Glomerular endothelial cell (primary cell): Measurements from ENCODE around the gene SPG11. TPM values are rescaled to one million over a fixed set of nuclear protein-coding genes. Genes with fewer than 3 reads are reported as not detected.
"Not testable (repeated sequence)": the region's sequence is repeated elsewhere in the genome, so short reads cannot be mapped to it uniquely, and the experiment has no call there.

Experiments
- DNase-seq: peaks from one replicate; pipeline ENCODE4 v3.0.0-alpha.2; 2011; ENCODE audit warnings: low read depth, low spot score; ENCODE audit errors: extremely low read depth
- total RNA-seq: library from RNA; depleted of rRNA; stranded (reverse); fragments of >200 nt; gene quantifications from 2 replicates; pipeline ENCODE4 v1.2.3, GENCODE V29; 2015

SPG11 gene
- total RNA-seq, 1 donor from 2014 or later = 43.3 TPM

DNA sequence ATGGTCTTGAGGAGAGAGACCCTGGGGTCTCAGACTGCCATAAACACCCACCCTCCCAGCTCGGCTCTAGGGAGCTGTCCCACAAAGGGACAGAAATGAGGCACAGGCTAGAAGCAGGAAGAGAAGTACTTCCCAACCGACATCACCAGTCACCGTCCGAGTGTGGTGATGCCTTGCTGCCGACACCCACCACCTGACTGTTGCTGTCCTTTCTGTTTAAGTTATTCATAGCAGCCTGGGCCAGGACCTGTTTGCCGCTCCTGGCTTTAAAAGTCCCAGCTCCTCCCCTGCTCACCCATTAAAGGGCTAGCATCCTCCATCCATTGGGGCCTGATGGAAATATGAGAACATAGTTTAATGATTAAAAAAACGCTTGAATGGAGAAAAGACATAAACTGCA, 13.2 kb upstream of the SPG11 start:
- no peak for DNase-seq

DNA sequence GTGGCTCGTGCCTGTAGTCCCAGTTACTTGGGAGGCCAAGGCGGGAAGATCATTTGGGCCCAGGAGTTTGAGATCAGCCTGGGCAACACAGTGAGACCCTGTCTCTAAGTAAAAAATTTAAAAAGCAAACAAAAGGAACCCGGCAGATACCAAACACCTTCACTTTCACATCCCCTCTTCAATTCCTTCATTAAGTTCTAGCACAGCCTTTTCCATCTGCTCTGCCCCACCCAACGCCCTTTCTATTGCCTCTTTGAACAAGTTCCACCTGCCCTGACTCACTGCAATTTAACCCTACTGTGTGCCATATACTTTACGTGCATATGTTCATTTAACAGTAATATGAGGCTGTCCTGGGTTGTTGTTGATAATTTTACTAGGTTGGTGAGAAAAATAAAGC, 12.4 kb upstream of the SPG11 start:
- no peak for DNase-seq

DNA sequence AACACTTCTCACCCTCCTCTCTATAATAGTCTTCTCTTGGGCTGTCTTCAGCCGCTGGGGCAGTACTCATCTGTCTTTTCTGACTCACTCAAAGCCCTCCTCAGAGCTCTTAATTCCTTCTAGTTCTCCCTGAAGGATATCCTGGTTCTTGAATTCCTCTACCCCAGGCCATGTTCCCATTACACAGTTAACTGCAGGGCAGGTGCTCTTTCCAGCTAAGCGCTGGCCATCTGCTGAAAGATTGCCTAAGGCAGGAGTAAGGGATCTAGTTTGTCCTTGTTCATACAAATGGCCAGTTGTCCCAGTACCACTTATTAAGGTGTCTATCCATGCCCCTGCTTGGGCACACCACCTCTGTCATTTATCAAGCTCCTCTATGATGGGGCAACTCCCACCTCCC, 10.2 kb upstream of the SPG11 start:
- DNase-seq = no peak

DNA sequence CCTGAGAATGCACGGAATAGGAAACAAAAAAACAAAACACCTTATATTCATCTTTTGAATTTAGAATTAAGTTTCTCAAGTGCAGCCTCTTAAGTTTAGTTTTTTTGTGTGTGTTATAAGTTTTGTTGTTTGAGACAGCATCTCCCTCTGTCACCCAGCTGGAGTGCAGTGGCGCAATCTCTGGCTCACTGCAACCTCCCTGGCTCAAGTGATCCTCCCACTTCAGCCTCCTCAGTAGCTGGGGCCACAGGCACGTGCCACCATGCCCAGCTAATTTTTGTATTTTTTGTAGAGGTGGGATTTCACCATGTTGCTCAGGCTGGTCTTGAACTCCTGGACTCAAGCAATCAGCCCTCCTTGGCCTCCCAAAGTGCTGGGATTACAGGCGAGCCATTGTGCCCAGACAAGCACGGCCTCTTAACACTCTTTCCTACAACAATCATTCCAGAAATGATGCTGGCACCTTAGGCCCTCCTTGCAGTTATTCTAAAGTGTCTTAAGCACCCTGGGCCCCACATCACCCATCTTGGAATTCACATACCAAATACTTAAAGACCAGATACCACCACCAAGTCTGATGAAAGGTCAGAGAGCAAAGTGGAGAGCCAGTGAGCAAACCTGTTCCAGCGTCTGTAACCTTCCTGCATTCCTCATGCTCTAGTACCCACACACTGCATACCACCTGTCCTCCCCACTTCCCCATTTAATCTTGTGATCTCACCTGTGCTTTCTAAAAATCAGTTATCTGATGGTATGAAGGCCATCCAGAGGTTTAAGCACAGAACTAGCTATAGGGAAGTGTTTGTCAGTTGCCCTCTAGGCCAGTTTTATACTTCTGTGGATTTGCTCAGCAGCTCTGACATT, 6.9 kb upstream of the SPG11 start:
- no peak for DNase-seq

DNA sequence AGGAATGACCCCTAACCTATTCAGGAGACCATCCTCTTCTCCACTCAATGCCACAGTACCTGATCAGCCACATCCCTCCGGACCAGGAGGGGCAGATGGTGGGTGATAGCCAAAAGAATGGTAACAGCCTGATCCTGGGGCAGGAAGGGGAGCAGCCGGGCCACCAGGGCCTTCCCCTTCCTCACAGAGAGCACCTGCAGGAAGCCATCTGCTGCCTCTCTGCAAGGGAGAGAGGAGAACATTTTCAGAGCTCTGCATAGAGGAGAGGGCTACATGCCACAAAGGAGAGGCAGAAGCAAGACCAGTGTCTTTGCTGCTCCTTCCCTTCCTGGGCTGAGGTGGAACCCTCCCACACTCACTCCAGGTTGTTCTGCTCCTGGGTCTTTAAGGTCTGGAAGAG, 5.5 kb upstream of the SPG11 start:
- no peak for DNase-seq

DNA sequence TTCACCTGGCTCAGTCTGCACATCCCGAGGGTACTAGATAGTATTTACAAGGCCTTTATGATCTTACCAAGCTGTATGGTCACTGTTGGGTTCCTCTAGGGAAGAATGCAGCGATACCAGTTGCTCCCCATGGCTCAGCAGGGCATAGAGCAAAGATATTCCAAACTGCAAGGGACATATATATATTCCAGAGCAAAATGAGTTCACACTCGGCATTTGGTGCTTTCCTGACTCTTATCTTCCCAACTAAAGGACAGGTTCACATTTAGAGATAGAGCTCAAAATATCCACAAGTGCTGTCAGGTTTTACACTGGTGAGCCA, 3.5 kb upstream of the SPG11 start:
- no peak for DNase-seq

DNA sequence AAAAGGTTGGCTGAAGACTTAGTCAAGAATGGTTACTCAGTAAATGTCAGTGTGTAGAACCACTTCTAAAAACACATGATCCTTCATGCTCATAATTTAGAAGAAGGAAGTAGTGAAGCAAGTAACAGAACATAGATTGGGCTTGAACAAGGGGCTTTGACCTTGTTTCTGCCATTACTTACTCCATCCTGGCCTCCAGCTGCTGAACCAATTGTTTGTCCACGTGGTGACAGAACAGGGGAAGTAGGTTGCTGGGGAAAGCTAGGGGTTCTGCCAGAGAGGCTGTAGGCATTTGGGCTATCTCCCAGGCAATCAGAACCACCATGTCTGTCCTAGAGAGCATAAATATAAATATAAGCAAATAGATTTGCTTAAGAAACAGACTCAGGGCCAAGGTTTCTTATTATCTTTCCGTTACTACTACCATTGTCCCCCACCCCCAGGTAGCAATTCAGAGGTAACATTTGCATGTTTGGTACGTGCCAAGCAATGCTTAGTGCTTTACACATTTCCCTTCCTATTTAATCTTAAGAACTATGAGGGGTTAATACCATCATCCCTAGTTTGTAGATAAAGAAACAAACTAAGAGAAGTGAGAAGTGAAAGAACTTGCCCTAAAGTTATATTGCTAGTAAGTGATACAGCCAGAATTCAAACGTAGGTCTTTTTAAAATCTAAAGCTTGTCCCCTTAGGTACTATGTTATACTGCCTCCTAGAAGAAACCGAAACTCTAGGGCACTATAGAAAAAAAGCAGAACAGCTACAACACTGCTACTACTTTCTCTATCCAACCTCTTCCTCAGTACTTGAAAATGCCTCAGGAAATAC, 3.0 kb upstream of the SPG11 start:
- no peak for DNase-seq

DNA sequence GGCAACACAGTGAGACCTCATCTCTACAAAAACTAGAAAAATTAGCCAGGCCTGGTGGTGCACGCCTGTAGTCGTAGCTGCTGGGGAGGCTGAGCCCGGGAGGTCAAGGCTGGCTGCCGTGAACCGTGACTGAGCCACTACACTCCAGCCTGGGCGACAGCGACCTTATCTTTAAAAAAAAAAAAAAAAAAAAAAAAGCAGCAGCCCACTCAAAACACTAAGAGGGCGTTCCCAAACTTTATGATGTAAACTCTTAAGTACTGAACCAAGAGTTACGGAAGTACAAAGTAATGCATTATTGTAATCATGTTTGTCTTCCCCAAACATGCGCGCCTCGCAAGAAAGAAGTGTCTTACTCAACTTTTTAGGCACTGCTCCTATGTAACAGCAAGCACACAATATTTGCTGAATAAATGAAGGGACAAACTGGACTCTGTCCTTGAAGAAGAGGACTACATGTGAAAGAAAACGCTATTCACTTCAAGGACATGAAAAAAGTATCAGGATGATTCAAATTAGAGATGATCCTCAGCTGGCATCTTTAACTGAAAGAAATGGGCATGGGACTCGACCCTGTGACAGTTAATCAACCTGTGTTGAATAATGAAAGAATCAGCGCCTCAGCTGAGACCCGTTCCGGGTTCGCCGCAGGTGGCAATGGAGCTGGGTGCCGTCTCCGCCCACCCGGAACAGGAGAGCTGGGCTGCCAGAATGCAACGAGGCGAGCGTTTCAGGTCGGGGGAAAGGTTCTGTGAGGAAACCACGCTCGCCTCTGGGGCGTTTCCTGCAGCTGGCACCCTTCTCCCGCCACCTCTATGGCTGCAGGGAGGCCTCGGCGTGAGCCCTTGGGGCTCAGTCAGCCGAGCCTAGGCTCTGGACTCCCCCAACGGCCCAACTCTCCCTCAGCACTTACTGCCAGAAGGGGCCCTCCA, 718 bp downstream of the SPG11 start:
- no peak for DNase-seq

DNA sequence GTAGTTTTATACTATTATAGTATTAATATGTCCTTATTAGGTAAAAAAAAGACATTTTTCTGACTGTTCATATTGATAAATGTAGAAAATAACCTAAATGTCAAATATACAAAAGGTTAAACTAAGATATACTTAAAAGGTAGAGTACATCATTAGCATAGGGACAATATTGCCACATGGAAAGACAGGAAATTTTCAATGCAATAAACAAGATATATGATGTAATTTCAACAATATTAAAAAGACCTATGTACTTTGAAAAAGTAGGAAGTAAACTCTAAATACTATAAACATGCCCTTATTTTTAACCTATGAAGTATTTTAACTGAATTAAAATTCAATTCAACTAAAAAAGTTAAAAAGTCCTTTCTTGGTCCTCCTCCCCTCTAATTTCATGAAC, 1.9 kb downstream of the SPG11 start:
- DNase-seq = no peak

DNA sequence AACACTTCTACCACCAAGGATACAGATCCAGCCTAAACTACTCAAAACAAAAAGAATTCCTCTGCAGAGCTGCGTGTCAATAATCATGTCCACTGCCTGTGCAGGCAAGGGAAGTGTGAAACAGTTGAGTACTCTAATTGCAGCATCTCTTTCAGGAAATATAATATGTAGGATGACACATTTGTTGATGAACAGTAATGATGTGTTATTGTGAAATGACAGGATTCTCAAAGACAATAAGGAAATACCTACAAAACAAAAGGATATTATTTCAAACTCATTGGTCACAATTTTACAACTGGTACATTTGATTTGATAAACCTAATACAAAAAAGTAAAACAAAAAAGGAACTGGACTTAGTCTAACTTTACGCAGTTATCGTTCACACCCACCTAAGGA, 4.4 kb downstream of the SPG11 start:
- DNase-seq = no peak

DNA sequence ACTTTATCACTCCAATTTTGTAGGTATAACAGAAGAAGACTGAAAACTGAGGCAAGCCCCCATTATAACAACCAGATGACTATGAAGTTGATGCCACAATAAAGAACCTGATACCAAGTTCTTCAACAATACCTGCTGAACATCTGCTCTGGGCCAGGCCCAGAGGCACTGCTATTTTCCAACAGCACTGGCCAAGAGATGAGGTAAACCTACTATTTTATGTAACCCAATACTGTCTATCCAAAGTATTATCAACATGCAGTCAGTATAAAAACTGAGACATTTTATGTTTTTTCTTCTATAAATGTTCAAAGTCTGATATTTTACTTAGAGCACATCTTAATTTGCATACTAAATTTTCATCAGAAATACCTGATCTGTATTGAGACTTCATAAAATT, 6.1 kb downstream of the SPG11 start:
- no peak for DNase-seq

DNA sequence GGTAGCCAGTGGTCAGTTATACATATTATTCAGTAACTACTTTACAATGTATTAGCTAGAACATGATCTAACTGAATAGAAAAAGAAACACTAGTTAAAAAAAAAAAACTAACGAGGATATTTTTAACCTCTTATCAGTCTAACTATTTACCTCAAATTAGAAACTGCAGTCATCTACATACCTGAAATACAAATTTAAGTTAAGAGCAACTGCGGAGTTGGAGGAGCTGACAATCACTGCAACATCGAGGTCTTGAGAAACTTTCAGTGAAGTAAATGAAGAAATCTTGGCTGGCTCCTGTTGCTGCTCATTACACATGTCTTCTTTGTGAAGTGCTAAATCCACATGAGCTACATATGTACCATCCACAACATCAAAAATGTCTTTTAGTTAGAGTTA, 6.5 kb downstream of the SPG11 start:
- DNase-seq = no peak

DNA sequence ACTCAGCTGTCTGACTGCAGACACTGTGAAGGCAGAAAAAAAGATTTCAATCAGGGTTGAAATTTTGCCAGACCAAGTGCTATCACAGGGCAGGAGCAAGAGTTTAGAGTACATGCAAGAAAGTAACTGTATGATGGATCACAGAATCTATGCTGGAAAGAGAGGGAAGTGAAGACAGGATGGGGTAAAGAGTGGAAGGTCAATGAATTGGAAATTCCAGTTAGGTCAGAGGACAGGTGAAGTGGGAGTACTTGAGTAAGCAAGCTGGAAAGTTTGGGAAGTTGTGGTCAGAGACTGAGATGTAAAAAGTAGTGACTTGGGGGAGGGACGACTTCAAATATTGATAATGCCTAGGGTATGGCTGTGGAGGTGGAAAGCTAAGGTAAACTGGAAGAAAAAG, 7.2 kb downstream of the SPG11 start:
- DNase-seq = no peak

DNA sequence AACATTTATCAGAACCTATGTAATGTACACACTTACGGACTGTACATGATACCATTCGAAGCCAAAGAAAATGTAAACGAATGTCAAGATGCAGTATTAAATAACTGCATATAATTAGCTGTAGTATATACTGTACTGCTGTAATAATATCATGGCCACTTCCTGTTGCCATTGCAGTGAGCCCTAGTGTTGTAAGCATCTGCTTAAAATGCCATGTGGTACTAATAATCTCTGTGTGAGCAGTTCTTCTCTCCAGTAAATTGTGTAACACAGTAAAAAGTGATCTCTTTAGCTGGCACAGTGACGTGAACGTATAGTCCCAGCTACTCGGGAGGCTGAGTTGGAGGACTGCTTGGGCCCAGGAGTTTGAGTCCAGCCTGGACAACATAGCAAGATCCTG, 8.6 kb downstream of the SPG11 start:
- DNase-seq = no peak

DNA sequence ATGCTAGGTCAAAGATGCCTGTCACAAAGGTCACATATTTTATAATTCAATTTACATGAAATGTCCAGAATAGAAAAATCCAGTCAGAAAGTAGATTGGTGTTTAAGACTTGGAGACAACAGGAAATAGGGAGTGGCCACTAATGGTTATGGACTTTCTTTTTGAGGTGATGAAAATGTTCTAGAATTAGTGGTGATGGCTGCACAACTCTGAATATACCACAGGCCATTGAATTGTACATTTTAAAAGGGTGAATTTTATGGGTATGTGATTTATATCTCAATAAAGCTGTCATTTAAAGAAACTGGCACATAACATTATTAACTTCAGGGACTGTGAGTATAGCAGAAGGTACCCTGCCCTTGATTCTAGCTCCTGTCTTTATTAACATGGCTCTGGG, 15.8 kb downstream of the SPG11 start:
- no peak for DNase-seq

DNA sequence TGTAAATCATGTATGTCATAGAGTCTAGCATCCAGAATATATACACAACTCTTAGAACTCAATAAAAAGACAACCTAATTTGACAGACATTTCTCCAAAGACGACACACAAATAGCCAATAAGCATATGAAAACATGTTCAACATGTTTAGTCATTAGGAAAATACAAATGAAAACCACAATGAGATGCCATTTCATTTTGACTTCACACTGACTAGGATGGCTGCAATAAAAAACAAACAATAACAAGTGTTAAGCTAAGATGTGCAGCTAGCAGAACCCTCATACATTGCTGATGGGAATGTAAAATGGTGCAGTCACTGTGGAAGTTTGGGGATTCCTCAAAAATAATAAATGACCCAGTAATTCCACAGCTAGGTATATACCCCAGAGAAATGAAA, 16.4 kb downstream of the SPG11 start:
- DNase-seq = no peak

DNA sequence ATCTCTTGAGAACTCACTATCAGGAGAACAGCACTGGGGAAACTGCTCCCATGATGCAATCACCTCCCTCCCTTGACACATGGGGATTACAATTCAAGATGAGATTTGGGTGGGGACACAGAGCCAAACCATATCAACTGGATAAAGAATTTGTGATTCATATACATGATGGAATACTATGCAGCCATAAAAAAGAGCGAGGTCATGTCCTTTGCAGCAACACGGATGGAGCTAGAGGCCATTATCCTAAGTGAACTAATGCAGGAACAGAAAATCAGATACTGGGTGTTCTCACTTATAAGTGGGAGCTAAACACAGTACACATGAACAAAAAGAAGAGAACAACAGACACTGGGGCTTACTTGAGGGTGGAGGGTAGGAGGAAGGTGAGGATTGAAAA, 17.0 kb downstream of the SPG11 start:
- no peak for DNase-seq

DNA sequence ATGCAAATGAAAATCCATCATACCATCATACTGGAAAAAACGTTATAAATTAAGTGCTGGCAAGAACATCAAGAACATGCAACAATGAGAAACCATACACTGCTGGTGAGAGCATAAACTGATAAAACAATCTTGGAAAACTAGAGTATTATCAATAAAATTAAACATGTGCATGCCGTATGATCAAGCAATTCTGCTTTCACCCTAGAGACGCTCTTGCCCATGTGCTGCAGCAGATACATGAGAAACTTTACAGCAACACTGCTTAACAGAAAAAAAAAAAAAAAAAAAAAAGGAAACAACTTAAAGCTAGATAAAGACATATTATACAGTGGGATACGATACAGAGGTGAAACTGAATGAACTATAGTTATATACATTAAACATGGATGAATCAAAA, 21.8 kb downstream of the SPG11 start:
- DNase-seq = no peak

DNA sequence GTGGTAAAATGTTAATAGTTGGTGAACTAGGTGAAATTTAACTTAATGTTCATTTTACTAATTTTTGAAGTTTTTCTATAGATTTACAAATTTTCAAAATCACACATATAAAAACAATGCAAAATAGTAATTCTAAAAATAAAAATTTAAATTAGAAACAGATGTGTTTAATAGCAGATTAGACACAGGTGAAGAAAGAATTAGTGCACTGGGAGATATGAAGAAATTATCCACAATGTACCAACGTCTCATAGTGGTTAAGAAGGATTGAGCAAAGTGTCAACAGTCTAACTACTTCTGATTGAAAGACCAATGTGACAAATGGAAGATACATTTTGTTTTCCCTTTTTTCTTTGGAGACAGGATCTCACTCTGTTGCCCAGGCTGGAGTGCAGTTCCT, 26.5 kb downstream of the SPG11 start:
- DNase-seq = no peak

DNA sequence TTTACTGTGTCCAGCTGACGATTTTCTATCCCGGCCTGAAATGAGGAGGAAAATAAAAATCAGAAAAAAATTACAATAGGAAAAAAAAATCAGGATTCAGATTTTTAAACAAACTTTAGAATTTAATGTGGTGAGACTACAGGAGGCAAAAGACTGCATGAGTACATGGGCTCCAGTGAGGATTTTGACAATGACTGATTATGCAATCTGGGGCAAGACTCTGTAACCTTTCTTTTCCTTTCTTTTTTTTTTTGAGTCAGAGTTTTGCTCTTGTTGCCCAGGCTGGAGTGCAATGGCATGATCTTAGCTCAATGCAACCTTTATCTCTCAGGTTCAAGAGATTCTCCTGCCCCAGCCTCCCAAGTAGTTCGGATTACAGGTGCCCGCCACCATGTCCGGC, 29.9 kb downstream of the SPG11 start:
- no peak for DNase-seq

DNA sequence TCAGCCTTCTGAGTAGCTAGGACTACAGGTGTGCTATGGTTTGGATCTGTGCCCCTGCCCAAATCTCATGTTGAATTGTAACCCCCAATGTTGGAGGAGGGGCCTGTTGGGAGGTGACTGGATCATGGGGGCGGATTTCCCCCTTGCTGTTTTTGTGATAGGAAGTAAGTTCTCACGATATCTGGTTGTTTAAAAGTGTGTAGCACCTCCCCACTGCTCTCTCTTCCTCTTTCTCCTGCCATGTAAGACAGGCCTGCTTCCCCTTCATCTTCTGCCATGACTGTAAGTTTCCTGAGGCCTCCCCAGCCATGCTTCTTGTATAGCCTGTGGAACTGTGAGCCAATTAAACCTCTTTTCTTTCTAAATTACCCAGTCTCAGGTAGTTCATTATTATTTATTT, 38.2 kb downstream of the SPG11 start:
- not testable (repeated sequence) for DNase-seq
